GM12878 (cell line): Measurements from ENCODE around the gene SMIM32.

Experiments used
- HDAC2 ChIP-seq: fragments of 200-600 bp; sonication (generic); IDR thresholded peaks from 2 replicates; pipeline ENCODE4 v1.6.1; 2017
- POLR2A ChIP-seq: IDR thresholded peaks from 2 replicates; pipeline ENCODE4 v1.6.1; 2011; ENCODE audit warnings: low read depth, mild to moderate bottlenecking, low read length
- TF ChIP-seq, protein P1 (sequence below): IDR thresholded peaks from 2 replicates; pipeline ENCODE4 v1.6.1; 2012; ENCODE audit warnings: low read depth, low read length, improper control_type of control experiment

- TF ChIP-seq, protein P1, sequence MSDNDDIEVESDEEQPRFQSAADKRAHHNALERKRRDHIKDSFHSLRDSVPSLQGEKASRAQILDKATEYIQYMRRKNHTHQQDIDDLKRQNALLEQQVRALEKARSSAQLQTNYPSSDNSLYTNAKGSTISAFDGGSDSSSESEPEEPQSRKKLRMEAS: no peak
- TF ChIP-seq HDAC2 (no peak), POLR2A (no peak)
These were observed 26.1 kb downstream of the SMIM32 start for GRCh38 chr5:136166909-136167308.
